Erythroblast (primary cell): ENCODE measurements around the gene RALGPS1.

Source experiments
- GATA1 ChIP-seq: IDR thresholded peaks from 2 replicates; pipeline ENCODE4 v1.6.1; 2011; ENCODE audit warnings: low read depth, mild to moderate bottlenecking, control low read depth, low read length, moderate library complexity
- POLR2A ChIP-seq: IDR thresholded peaks from 2 replicates; pipeline ENCODE4 v1.6.1; 2011; ENCODE audit warnings: mild to moderate bottlenecking, low read length

DNA sequence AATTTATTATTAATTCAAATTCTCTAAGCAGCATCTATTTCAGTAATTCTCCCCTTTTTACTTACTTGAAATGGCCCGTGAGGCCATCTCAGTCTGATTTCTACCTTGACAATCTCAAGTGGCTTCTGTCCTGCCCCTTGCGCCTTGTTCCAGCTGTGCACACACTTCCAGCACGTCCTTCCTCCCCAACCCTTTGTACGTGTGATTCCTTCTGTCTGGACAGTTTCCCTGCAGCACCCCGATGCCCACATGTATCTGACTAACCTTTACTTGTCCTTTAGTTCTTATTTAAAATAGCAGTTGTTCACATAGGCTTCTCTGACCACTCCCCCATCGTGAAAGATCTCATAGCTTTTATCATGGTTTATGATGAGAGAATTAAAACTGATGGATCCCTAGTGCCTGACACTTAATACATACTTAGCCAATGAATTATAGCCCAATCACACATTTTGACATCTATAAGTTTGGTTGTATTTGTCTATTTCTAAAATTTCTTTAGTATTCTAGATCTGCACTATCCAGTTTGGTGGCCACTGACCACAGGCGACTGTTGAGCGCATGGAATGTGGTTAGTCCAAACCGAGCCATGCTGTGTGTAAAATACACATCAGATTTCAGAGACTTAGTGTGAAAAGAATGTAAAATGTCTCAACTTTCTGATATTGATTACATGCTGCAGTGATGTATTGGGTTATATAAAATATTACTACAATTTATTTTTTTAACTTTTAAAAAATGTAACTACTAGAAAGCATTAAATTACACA is 39.9 kb upstream of the RALGPS1 start:
- TF ChIP-seq POLR2A, result no peak
- no peak for TF ChIP-seq GATA1
